ENCODE data around the gene CAP1. TPM values are rescaled to one million over a fixed set of nuclear protein-coding genes. Genes with fewer than 3 reads are reported as not detected.

The CAP1 gene
- total RNA-seq, 1 experiment from 2014 or later: 255 TPM

DNA sequence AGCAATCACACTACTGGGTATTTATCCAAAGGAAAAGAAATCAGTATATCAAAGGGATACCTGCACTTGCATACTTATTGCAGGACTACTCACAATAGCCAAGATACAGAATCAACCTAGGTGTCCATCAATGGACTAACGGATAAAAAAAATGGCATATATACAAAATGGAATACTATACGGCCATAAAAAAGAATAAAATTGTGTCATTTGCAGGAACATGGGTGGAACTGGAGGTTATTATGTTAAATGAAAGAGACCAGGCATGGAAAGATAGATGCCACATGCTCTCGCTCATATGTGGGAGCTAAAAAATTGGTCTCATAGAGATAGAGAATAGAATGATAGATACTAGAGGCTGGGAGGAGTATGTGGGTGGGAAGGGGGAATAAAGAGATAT lies 29.3 kb upstream of the CAP1 start:
- H3K4me2 ChIP-seq (ENCODE audit: insufficient read depth, insufficient read length, low read length): no peak overlapping the region
- H2AK5ac ChIP-seq (ENCODE audit: insufficient read length, low read length): no peak overlapping the region
- Mint-ChIP-seq H3K4me3 (no peak overlapping the region), H3K4me1 (peaks cover 0 to 2% of the 10 kb centered on the region in 2 experiments; a peak in 1 of 4 replicates), H3K9me3 (peaks cover 7 to 8% of the 10 kb centered on the region in 2 experiments; a peak in 4 of 5 replicates), H3K27me3 (ENCODE audit: low read depth) (no peaks in the 10 kb centered on the region), H3K27ac (no peak overlapping the region), H3K36me3 (ENCODE audit: insufficient read depth in 1 of 3, low read depth in 3 of 3) (no peaks in the 10 kb centered on the region; a peak in 1 of 7 replicates)
- no CpG with 5 or more reads among the region's 3 CpGs for WGBS (ENCODE audit: extremely low coverage, insufficient read length, low lambda C conversion rate)
- no peak overlapping the region for H2BK20ac ChIP-seq (ENCODE audit: low read depth, low read length, poor library complexity, severe bottlenecking)
- no peak overlapping the region for H3K9ac ChIP-seq (ENCODE audit: extremely low read depth, insufficient read length, low read length)
- no peak overlapping the region for H3K4ac ChIP-seq (ENCODE audit: low read depth, low read length)
- no peaks in the 10 kb centered on the region for H3K79me2 ChIP-seq (ENCODE audit: insufficient read depth, low read length)
- H3K56ac ChIP-seq (ENCODE audit: insufficient read length, low read depth, low read length): no peak overlapping the region
- no peak for TF ChIP-seq CTCF (conservative IDR thresholded peaks at IDR 0.05)
- H4K5ac ChIP-seq (ENCODE audit: insufficient read length, low read depth, low read length): no peak overlapping the region
- H3K23ac ChIP-seq (ENCODE audit: insufficient read length, low read depth, low read length): no peak overlapping the region
- H3K14ac ChIP-seq (ENCODE audit: insufficient read depth, low read length): no peak overlapping the region
- no peak overlapping the region for H2BK120ac ChIP-seq (ENCODE audit: low read depth, low read length, poor library complexity, severe bottlenecking)
- H2AFZ ChIP-seq (ENCODE audit: low read length): no peak overlapping the region
- no peak overlapping the region for H3K18ac ChIP-seq (ENCODE audit: insufficient read length, low read depth, low read length)
- H3K9me3 ChIP-seq (ENCODE audit: control insufficient read depth, low read depth, low read length): no peaks in the 10 kb centered on the region
- no peak overlapping the region for H3K27ac ChIP-seq (ENCODE audit: insufficient read length, low read depth, low read length)
- H2BK5ac ChIP-seq (ENCODE audit: insufficient read length, low read length): no peak overlapping the region
- no peak overlapping the region for H4K91ac ChIP-seq (ENCODE audit: insufficient read length, low read depth, low read length)
- H3K79me1 ChIP-seq (ENCODE audit: insufficient read depth, low read depth, low read length, poor library complexity, severe bottlenecking): no peaks in the 10 kb centered on the region
- no peaks in the 10 kb centered on the region for H3K4me1 ChIP-seq (ENCODE audit: insufficient read depth, low read length)
- H2BK15ac ChIP-seq (ENCODE audit: low read depth, low read length): no peak overlapping the region
- no peak overlapping the region for H4K8ac ChIP-seq (replicated peaks; ENCODE audit: insufficient read length, low read depth, low read length)
- H3T11ph ChIP-seq (ENCODE audit: low read length): no peak overlapping the region
- no peak for DNase-seq
- no peak overlapping the region for H2BK12ac ChIP-seq (ENCODE audit: insufficient read length, low read depth, low read length)
- no peaks in the 10 kb centered on the region for H3K23me2 ChIP-seq (ENCODE audit: insufficient read length, low read depth, low read length, poor library complexity, severe bottlenecking)
- H3K27me3 ChIP-seq (ENCODE audit: insufficient read depth, low read length): no peaks in the 10 kb centered on the region
- H4K20me1 ChIP-seq (ENCODE audit: control insufficient read depth, insufficient read depth, insufficient read length): no peaks in the 10 kb centered on the region
